Activated CD4-positive, alpha-beta memory T cell treated with anti-CD3 and anti-CD28 coated beads, Interleukin-2, amount 10 ng/mL, durations not matched to agents 7 days and 5 days (primary cell): ENCODE results near the gene RERG. TPM values are rescaled to one million over a fixed set of nuclear protein-coding genes. Genes with fewer than 3 reads are reported as not detected.
A peak's percentile ranks its signal among the peaks of the same experiment; 100 is the strongest.
"Not testable (repeated sequence)": the region's sequence is repeated elsewhere in the genome, so short reads cannot be mapped to it uniquely, and the experiment has no call there.

ENCODE experiments used
- CTCF ChIA-PET: fragments of 350-600 bp; sonication (Branson Sonifier 250); formaldehyde crosslinking; loops from one replicate; lab custom pipeline; 2021; ENCODE audit warnings: antibody characterized with exemption, inconsistent platforms; lab: Charles Lee
- POLR2A ChIA-PET: fragments of 350-600 bp; sonication (Branson Sonifier 250); formaldehyde crosslinking; loops from one replicate; lab custom pipeline; 2021; ENCODE audit warnings: antibody characterized with exemption; lab: Charles Lee
- DNase-seq: peaks from one replicate; pipeline ENCODE4 v3.0.0-alpha.2; 2020
- H3K27ac Mint-ChIP-seq: one replicate; pipeline ENCODE4 v1.8.0; 2021; ENCODE audit warnings: mild to moderate bottlenecking, mixed read lengths
- H3K27me3 Mint-ChIP-seq: one replicate; pipeline ENCODE4 v1.8.0; 2021; ENCODE audit warnings: mixed read lengths
- H3K36me3 Mint-ChIP-seq: one replicate; pipeline ENCODE4 v1.8.0; 2021; ENCODE audit warnings: low read depth, mixed read lengths
- H3K4me1 Mint-ChIP-seq: one replicate; pipeline ENCODE4 v1.8.0; 2021; ENCODE audit warnings: mixed read lengths
- H3K4me3 Mint-ChIP-seq: one replicate; pipeline ENCODE4 v1.8.0; 2021; ENCODE audit warnings: mild to moderate bottlenecking, mixed read lengths
- H3K9me3 Mint-ChIP-seq: one replicate; pipeline ENCODE4 v1.8.0; 2021; ENCODE audit warnings: mixed read lengths
- total RNA-seq, 2 experiments: library from RNA; stranded (reverse); gene quantifications; one replicate each; pipeline ENCODE4 v1.2.3, GENCODE V29; 2021

The RERG gene
- total RNA-seq, 2 experiments from 2014 or later: not detected

GRCh38 chr12:15077751-15078150 is 143.5 kb downstream of the RERG start:
- CTCF ChIA-PET: interaction anchor here (0.9 kb wide), 1 partner anchor 144 kb away, joined by 4 read pairs; the partner anchor contains the start of gene RERG
- POLR2A ChIA-PET, H3K36me3 Mint-ChIP-seq, H3K9me3 Mint-ChIP-seq, DNase-seq, H3K27me3 Mint-ChIP-seq: not testable (repeated sequence)
- Mint-ChIP-seq H3K4me3 (peak overlapping the region; percentile 16), H3K27ac (peak overlapping the region; percentile 9), H3K4me1 (peaks cover 14% of the 10 kb centered on the region)

- CTCF ChIA-PET: no interaction called here
- H3K4me1 Mint-ChIP-seq: peaks cover 14% of the 10 kb centered on the region
- H3K36me3 Mint-ChIP-seq: no peaks in the 10 kb centered on the region
- DNase-seq: no peak
- H3K4me3 Mint-ChIP-seq: no peak overlapping the region
- no peaks in the 10 kb centered on the region for H3K9me3 Mint-ChIP-seq
- peaks cover 8% of the 10 kb centered on the region for H3K27me3 Mint-ChIP-seq
- no peak overlapping the region for H3K27ac Mint-ChIP-seq
- POLR2A ChIA-PET: no interaction called here
Measured at GRCh38 chr12:15074351-15074750, 146.9 kb downstream of the RERG start.

- H3K27me3 Mint-ChIP-seq: peaks cover 12% of the 10 kb centered on the region
- no peak overlapping the region for H3K4me3 Mint-ChIP-seq
- CTCF ChIA-PET: no interaction called here
- no peaks in the 10 kb centered on the region for H3K9me3 Mint-ChIP-seq
- POLR2A ChIA-PET: no interaction called here
- no peak overlapping the region for H3K27ac Mint-ChIP-seq
- no peak for DNase-seq
- H3K4me1 Mint-ChIP-seq: no peaks in the 10 kb centered on the region
- H3K36me3 Mint-ChIP-seq: no peaks in the 10 kb centered on the region
Measured at GRCh38 chr12:15059123-15059522, 162.1 kb downstream of the RERG start.

Other genes starting within 250 kb of the RERG start
- gene PDE6H, start 248.4 kb downstream of the RERG start, total RNA-seq: not detected
- 1 to 10 TPM; 1.5 to 2.5 TPM for gene PTPRO, start 101.1 kb upstream of the RERG start, total RNA-seq